OCI-LY1 (cell line): ENCODE data around the gene ATXN1.
A peak's percentile ranks its signal among the peaks of the same experiment; 100 is the strongest.

Experiments
- H2AFZ ChIP-seq: fragments of 200-600 bp; sonication (generic), shearing (Covaris generic); 2 replicates; pipeline ENCODE4 v1.6.0; 2014; ENCODE audit warnings: antibody characterized with exemption, mild to moderate bottlenecking, low read length
- H3F3A ChIP-seq: fragments of 200-600 bp; sonication (generic), shearing (Covaris generic); 2 replicates; pipeline ENCODE4 v1.6.0; 2014; ENCODE audit warnings: mild to moderate bottlenecking, antibody characterized with exemption, low read length, moderate library complexity; ENCODE audit not compliant: insufficient read depth
- H3K27ac ChIP-seq: fragments of 200-600 bp; sonication (generic); 2 replicates; pipeline ENCODE4 v1.5.1; 2014; ENCODE audit warnings: low read length, mixed run types, mild to moderate bottlenecking, low read depth; ENCODE audit not compliant: poor library complexity, severe bottlenecking
- H3K27me3 ChIP-seq: fragments of 200-600 bp; sonication (generic); 2 replicates; pipeline ENCODE4 v1.6.0; 2014; ENCODE audit warnings: antibody characterized with exemption, mild to moderate bottlenecking, low read length, moderate library complexity; ENCODE audit not compliant: insufficient read depth
- H3K36me3 ChIP-seq: fragments of 200-600 bp; sonication (generic); 2 replicates; pipeline ENCODE4 v1.6.1; 2014; ENCODE audit warnings: mild to moderate bottlenecking, antibody characterized with exemption, low read length, moderate library complexity, mixed read lengths; ENCODE audit not compliant: insufficient read depth
- H3K4me1 ChIP-seq: fragments of 200-600 bp; sonication (generic); 2 replicates; pipeline ENCODE4 v1.5.1; 2014; ENCODE audit warnings: mild to moderate bottlenecking, low read length, moderate library complexity; ENCODE audit not compliant: insufficient read depth, severe bottlenecking
- H3K4me2 ChIP-seq: fragments of 200-600 bp; sonication (generic), shearing (Covaris generic); 2 replicates; pipeline ENCODE4 v1.6.1; 2014; ENCODE audit warnings: low read length
- H3K4me3 ChIP-seq: fragments of 200-600 bp; sonication (generic); 2 replicates; pipeline ENCODE4 v1.5.1; 2014; ENCODE audit warnings: low read length, low read depth, mild to moderate bottlenecking, mixed read lengths; ENCODE audit not compliant: poor library complexity, severe bottlenecking
- H3K79me2 ChIP-seq: fragments of 200-600 bp; shearing (Covaris generic); 2 replicates; pipeline ENCODE4 v1.6.1; 2016; ENCODE audit warnings: mixed run types, low read length, mixed read lengths; ENCODE audit not compliant: insufficient read depth
- H3K9ac ChIP-seq: fragments of 200-600 bp; sonication (generic), shearing (Covaris generic); 2 replicates; pipeline ENCODE4 v1.6.1; 2014; ENCODE audit warnings: mild to moderate bottlenecking, low read length, mixed read lengths
- H3K9me2 ChIP-seq: fragments of 200-600 bp; sonication (generic), shearing (Covaris generic); 2 replicates; pipeline ENCODE4 v1.6.1; 2014; ENCODE audit warnings: low read depth, mild to moderate bottlenecking, low read length, mixed read lengths
- H3K9me3 ChIP-seq: fragments of 200-600 bp; shearing (Covaris generic); 2 replicates; pipeline ENCODE4 v1.6.1; 2014; ENCODE audit warnings: low read length, mixed read lengths
- H4K20me1 ChIP-seq: fragments of 200-600 bp; sonication (generic), shearing (Covaris generic); 2 replicates; pipeline ENCODE4 v1.6.0; 2016; ENCODE audit warnings: mild to moderate bottlenecking, low read length; ENCODE audit not compliant: insufficient read depth
- CTCF ChIP-seq: fragments of 200-600 bp; sonication (generic), shearing (Covaris generic); IDR thresholded peaks from 2 replicates; pipeline ENCODE4 v1.5.1; 2017; ENCODE audit warnings: mild to moderate bottlenecking, antibody characterized with exemption, low read length, moderate library complexity, mixed read lengths
- EZH2 ChIP-seq: fragments of 200-600 bp; sonication (generic), shearing (Covaris generic); IDR thresholded peaks from 2 replicates; pipeline ENCODE4 v1.8.0; 2017; ENCODE audit warnings: borderline replicate concordance, mixed run types, mild to moderate bottlenecking, antibody characterized with exemption, low read length, moderate library complexity, mixed read lengths

The ATXN1 gene

GRCh38 chr6:16324606-16325225, 436.5 kb downstream of the ATXN1 start:
- Histone ChIP-seq H3K27me3 (no peaks in the 10 kb centered on the region), H3K9me2 (no peaks in the 10 kb centered on the region), H3K36me3 (no peaks in the 10 kb centered on the region), H3K79me2 (no peaks in the 10 kb centered on the region), H2AFZ (no peak overlapping the region), H4K20me1 (no peaks in the 10 kb centered on the region), H3K4me1 (peaks cover 15% of the 10 kb centered on the region), H3K9ac (no peak overlapping the region), H3K27ac (no peak overlapping the region), H3F3A (no peaks in the 10 kb centered on the region), H3K4me3 (no peak overlapping the region), H3K4me2 (no peak overlapping the region), H3K9me3 (no peaks in the 10 kb centered on the region)
- TF ChIP-seq CTCF (no peak), EZH2 (no peak)

GRCh38 chr6:16324184-16324583, 437.1 kb downstream of the ATXN1 start:
- H3K79me2 ChIP-seq: no peaks in the 10 kb centered on the region
- H3K27ac ChIP-seq: no peak overlapping the region
- H3F3A ChIP-seq: no peaks in the 10 kb centered on the region
- no peak overlapping the region for H3K4me3 ChIP-seq
- H3K9ac ChIP-seq: no peak overlapping the region
- TF ChIP-seq CTCF: no peak
- TF ChIP-seq EZH2: no peak
- peaks cover 20% of the 10 kb centered on the region for H3K4me1 ChIP-seq
- H3K9me2 ChIP-seq: no peaks in the 10 kb centered on the region
- H3K9me3 ChIP-seq: no peaks in the 10 kb centered on the region
- H2AFZ ChIP-seq: no peak overlapping the region
- no peaks in the 10 kb centered on the region for H4K20me1 ChIP-seq
- no peaks in the 10 kb centered on the region for H3K36me3 ChIP-seq
- no peak overlapping the region for H3K4me2 ChIP-seq
- no peaks in the 10 kb centered on the region for H3K27me3 ChIP-seq

GRCh38 chr6:16322666-16323312, 438.5 kb downstream of the ATXN1 start:
- Histone ChIP-seq H3K9ac (no peak overlapping the region), H3K4me2 (peak overlapping the region; percentile 16; the same call in 1 of the 2 replicates), H2AFZ (no peak overlapping the region), H4K20me1 (no peaks in the 10 kb centered on the region), H3K27ac (no peak overlapping the region), H3F3A (no peaks in the 10 kb centered on the region), H3K9me3 (no peaks in the 10 kb centered on the region), H3K79me2 (no peaks in the 10 kb centered on the region), H3K9me2 (no peaks in the 10 kb centered on the region), H3K27me3 (no peaks in the 10 kb centered on the region), H3K4me3 (no peak overlapping the region), H3K36me3 (no peaks in the 10 kb centered on the region), H3K4me1 (peaks cover 20% of the 10 kb centered on the region)
- TF ChIP-seq CTCF (no peak), EZH2 (no peak)
